C4-2B (cell line): Measurements from ENCODE around the gene ERBB4.
A peak's percentile ranks its signal among the peaks of the same experiment; 100 is the strongest.

Experiments used
- H3K27ac ChIP-seq: fragments of 450-650 bp; 2 replicates; pipeline ENCODE4 v1.5.1; 2017
- ZFX ChIP-seq: fragments of 450-650 bp; IDR thresholded peaks from 2 replicates; pipeline ENCODE4 v1.6.1; 2017
- TF ChIP-seq, protein P1 (sequence below): fragments of 450-650 bp; conservative IDR thresholded peaks from 2 replicates; pipeline ENCODE4 v1.5.1; 2017; ENCODE audit warnings: mild to moderate bottlenecking

ERBB4 gene

DNA sequence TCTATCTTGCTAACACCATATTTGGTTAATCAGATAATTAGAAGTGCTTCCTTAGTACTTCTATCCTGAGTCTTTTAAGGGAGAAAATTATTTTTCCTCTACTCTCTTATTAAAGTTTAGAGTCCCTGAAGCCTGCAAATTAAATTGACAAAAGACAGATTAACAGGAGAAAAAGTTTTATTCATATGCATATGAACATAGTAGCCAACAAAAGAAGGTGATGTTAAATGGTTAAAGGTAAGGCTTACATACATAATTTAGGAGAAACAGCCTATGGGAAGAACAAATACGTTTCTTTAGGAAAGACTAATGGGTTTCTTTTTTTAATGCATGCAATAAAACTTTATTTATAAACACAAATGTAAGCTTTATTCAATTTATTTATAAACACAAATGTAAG, 1177.2 kb downstream of the ERBB4 start:
- TF ChIP-seq, protein P1, sequence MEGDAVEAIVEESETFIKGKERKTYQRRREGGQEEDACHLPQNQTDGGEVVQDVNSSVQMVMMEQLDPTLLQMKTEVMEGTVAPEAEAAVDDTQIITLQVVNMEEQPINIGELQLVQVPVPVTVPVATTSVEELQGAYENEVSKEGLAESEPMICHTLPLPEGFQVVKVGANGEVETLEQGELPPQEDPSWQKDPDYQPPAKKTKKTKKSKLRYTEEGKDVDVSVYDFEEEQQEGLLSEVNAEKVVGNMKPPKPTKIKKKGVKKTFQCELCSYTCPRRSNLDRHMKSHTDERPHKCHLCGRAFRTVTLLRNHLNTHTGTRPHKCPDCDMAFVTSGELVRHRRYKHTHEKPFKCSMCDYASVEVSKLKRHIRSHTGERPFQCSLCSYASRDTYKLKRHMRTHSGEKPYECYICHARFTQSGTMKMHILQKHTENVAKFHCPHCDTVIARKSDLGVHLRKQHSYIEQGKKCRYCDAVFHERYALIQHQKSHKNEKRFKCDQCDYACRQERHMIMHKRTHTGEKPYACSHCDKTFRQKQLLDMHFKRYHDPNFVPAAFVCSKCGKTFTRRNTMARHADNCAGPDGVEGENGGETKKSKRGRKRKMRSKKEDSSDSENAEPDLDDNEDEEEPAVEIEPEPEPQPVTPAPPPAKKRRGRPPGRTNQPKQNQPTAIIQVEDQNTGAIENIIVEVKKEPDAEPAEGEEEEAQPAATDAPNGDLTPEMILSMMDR = no peak
- TF ChIP-seq ZFX = no peak
- no peak overlapping the region for H3K27ac ChIP-seq

DNA sequence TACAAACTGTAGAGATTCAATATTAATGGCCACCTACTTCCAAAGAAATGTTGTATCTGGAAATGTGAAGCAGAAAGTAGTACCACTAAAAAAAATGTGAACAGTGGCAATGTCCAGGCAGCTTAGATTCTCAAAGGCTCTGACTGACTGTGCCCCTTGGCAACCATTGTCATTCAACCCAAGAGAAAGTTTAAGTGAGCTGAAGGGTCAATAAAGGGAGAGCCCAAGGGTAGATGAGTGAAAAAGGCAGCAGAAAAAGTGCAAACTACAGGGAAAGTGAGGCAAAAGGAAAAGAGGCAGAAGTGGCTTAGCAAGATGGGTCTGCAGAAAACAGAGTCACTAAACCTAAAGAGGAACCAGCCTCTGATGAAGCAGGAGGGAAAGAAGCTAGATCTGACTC, 1179.3 kb downstream of the ERBB4 start:
- no peak overlapping the region for H3K27ac ChIP-seq
- no peak for TF ChIP-seq ZFX
- TF ChIP-seq, protein P1 = no peak

DNA sequence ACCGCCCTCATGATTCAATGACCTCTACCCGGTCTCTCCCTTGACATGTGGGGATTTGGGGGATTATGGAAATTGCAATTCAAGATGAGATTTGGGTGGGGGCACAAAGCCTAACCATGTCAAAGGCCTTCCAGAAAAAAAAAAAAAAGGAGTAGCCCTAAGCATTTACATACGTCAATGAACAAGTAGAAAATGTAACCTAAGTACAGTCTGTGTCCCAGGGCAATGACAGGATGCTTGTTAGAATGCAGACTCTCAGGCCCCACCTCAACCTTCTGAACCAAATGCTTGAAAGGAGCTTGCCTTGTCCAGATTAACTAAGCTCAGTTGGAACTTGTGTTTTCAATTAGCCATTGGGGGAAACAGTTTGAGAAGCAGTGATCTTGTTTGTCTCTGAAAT, 1180.1 kb downstream of the ERBB4 start:
- no peak overlapping the region for H3K27ac ChIP-seq
- TF ChIP-seq, protein P1 = no peak
- TF ChIP-seq ZFX = no peak

DNA sequence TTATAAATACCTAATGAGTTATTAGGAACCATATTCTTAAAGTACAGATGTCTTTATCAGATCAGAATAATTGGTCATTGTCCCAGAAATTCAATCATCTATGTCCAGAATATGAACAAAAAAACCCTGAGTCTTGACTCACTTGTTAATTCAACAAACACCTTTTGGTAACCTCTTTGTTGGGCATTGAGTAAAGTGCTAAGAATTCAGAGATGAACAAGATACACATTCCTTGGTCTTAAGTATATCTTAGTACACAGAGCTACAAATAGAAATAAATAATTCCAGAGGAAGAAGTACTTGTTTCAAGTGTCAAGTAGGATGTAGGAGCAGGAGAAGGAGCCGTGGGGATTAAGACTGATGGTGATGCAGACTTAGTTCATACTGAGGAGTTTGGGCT, 1184.1 kb downstream of the ERBB4 start:
- TF ChIP-seq, protein P1 = no peak
- TF ChIP-seq ZFX = no peak
- no peak overlapping the region for H3K27ac ChIP-seq

DNA sequence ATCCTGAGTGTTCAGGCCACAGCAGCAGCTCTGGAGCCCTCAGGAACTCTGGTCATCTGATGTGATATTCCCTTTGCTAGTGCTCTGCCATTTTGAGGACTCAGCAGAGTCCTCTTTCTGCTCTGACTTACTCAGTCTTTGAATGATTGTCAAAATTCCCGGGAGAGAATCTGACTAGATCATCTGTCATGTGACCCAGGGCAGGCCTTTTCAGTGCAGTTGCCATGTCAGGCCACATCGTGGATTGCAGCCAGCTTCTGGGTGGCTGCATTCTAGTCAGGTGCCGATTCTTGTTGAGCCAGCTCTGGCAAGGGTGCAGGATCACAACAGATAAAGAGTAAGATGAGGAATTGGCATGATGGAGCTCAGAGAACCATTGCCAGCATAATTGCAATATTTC, 1186.6 kb downstream of the ERBB4 start:
- no peak overlapping the region for H3K27ac ChIP-seq
- TF ChIP-seq, protein P1 = no peak
- no peak for TF ChIP-seq ZFX

DNA sequence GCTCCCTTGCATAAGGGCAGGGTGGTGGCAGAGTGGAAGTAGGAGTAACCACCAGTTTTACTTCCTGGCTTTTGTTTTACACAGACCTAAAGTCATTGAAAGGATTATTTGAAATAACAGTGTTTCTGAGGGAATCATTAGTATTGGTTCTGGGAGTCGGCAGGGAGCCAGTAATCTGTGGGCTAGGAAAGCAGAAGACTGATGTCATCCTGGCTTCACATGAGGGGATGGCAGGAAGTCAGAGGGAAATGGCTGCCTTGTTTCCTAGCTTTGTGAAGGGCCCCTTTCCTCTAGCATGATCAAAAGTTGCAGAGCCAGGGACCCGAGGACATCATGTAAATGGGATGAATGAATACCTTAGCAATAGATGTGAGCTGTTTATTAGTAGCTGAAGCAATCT, 1189.6 kb downstream of the ERBB4 start:
- H3K27ac ChIP-seq = no peak overlapping the region
- TF ChIP-seq, protein P1 = no peak
- no peak for TF ChIP-seq ZFX

DNA sequence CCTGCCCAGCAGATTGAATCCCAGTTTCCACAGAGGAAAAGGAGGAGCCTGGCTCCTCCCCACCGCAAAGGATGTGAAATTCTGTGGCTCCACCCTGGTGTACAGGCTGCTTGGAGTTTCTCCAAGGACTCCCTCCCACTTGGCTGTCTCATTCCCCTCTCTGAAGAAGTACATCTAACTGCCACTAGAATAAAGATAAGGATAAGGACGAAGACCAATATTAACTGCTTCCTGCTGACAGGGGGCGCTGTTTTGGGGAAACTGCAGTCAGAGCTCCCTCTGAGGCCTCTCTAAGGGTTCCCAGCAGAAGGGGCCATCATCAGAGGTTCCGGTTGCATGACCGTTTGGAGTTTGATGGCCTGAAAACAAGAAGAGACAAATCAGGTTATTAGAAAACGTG, 1191.3 kb downstream of the ERBB4 start:
- H3K27ac ChIP-seq = no peak overlapping the region
- no peak for TF ChIP-seq ZFX
- TF ChIP-seq, protein P1 = peak; percentile 26
